ENCODE results near the gene CFAP53. TPM values are rescaled to one million over a fixed set of nuclear protein-coding genes. Genes with fewer than 3 reads are reported as not detected.
A peak's percentile ranks its signal among the peaks of the same experiment; 100 is the strongest.
"Not testable (repeated sequence)": the region's sequence is repeated elsewhere in the genome, so short reads cannot be mapped to it uniquely, and the experiment has no call there.

Gene CFAP53
- total RNA-seq, 1 experiment from 2014 or later: 0.11 TPM

DNA sequence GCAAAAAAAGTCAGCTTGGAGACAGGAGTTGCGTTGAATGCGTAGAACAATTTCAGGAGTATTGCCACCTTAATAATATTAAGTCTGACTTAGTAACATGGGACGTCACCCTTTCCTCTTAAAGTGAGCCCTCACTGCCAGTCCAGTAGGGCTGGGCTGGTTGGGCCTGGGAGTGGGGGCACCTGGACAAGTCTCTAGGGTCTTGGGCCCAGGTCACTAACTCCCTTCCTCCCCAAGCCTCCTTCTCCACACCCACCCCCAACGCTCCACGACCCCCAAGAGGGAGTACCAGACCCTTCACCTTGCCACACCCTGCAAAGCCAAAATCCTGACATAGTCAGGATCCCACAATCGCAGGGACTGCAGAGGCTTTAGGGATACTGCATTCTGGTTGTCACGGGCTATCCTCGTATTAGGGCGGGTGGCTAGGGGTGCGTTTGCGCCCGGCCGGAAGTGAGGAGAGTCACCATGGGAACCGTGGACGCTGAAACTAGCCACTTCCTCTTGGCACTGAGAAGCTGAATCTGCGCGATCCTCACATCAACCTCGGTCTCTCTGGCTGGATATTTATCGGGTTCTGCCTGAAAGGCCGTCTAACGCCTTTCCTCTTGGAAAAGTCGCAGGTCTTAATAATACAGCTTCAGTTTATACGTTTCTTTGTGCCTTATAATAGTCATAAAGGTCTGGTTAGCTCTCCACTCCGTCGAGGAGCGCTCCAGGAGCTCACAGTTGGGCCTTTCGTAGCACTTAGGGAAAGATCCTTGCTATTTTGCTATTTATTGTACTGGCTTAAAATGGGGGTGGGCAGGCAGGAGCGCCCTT, 31.5 kb upstream of the CFAP53 start:
- in situ Hi-C loops (cut with HindIII; ENCODE audit: low pct_unique_long_range_greater_than_20kb, low sequenced_read_pairs): no loop called here
- peak; percentile 29 for DNase-seq (ENCODE audit: low read depth, low spot score)

DNA sequence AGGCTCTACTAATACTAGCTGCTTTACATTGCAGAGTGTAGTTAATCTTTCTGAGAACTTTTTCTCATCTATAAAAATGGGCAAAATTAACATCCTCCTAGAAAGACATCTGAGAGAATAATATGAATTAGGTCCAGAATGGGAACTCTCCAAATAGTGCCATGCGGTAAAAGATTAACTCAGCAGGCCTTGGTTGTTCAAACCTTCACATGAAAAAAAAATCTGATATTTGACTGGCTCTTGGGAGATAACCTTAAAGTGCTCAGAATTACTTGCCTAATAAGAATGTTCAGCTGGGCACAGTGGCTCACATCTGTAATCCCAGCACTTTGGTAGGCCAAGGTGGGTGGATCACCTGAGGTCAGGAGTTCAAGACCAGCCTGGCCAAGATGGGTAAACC, 26.7 kb upstream of the CFAP53 start:
- DNase-seq (ENCODE audit: low read depth, low spot score): no peak
- in situ Hi-C loops (cut with HindIII; ENCODE audit: low pct_unique_long_range_greater_than_20kb, low sequenced_read_pairs): no loop called here

DNA sequence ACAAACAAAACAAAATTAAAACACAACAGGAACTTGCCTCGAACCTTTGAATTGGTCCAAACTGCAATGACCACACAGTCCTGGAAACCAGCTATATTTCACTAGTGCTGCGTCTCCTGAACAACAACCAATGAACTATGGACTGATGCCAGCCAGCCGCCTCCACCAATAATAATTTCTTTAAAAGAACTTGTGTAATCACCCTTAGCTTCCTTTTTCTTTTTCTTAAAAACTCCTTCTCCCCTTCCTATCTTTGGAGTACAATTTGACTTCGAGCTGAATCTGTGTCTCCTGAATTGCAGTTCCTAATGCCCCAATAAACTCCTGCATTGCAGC, 22.8 kb upstream of the CFAP53 start:
- in situ Hi-C loops (cut with HindIII; ENCODE audit: low pct_unique_long_range_greater_than_20kb, low sequenced_read_pairs): no loop called here
- DNase-seq (ENCODE audit: low read depth, low spot score): no peak

DNA sequence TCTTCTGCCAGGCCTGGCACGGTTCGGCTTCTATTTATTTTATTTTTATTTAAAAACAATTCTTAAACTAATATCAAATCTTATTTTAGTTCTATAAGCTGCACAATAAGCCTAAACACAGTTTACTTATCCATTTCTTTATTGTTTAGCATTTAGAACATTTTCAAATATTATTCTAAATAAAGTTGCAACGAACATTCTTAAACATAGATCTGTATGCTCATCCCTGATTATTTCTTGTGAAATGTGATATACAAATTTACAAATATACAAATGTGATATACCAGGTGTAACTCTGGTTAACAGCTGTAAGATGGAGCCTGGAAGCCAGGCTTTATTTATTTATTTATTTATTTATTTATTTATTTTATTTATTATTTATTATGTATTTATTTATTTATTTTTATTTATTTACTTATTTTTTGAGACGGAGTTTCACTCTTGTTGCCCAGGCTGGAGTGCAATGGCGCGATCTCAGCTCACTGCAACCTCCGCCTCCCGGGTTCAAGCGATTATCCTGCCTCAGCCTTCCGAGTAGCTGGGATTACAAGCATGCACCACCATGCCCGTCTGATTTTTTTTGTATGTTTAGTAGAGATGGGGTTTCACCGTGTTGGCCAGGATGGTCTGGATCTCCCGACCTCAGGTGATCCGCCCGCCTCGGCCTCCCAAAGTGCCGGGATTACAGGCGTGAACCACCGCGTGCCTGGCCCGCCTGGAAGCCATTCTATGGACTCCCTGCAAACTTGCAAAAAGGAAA, 22.2 kb upstream of the CFAP53 start:
- in situ Hi-C loops (cut with HindIII; ENCODE audit: low pct_unique_long_range_greater_than_20kb, low sequenced_read_pairs); DNase-seq (ENCODE audit: low read depth, low spot score): not testable (repeated sequence)

DNA sequence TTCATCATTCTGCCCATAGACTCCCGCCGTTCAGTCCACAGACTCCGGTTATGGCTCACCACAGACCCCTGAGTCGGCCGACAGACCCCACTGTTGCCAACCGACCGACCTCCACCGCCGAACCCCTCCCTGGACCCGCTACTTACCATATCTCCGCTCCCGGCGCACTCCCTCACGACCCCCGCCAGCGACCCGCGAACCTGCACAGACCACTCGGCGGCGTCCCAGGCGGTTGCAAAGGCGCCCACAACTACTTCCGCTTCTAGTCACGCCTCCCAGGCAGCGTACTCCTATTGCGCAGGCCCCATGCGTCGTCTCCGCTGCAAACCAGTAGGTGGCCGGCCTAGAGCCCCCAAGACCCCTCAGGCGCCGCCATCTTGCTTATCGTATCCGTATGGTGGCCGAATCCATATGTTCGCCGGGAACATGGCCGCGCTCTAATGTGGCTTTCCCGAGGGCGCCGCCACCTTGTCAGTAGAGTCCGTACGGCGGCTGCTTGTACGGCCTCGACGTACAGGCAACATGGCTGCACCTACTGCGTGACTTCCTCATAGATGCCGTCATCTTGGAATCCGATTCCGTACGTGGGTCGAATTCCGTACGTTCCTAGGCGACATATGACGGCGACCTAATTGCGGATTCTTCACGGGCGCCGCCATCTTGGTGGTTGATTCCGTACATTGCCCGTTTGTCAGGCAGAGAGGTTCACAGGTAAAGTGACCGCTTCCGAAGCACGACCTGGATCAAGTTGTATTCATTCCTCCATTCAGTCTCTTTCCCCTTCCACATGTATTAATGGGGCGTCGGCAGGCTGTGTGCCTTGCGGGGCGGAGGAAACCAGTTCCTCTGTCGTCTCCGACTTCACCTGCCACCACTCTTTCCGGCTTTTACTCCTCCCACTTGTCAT, 21.4 kb upstream of the CFAP53 start, which contains the start of gene CXXC1:
CXXC1 (minus strand) TSS at position 252 of the 907 bp plus-strand sequence; CDS start at position 149, 103 bp downstream.
- DNase-seq (ENCODE audit: low read depth, low spot score): peak; percentile 98
- in situ Hi-C loops (cut with HindIII; ENCODE audit: low pct_unique_long_range_greater_than_20kb, low sequenced_read_pairs): no loop called here

DNA sequence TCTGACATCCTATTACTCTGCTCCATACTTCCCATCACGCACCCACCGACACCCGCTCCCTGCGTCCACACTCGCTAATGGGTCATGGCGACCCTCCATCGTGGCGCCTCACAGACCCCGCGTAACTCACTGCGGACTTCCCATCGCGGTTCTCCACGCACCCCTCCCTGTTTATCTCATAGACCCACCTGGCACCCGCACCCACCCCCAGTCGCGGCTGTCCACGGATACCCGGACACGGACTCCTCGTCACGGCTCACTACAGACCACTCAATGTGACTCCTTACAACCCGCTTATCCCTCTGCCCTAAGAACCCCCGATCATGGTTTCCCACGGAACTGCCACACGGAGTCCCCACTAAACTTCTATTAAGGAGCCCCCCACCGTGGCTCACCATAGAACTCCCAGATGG, 20.7 kb upstream of the CFAP53 start:
- no peak for DNase-seq (ENCODE audit: low read depth, low spot score)
- in situ Hi-C loops (cut with HindIII; ENCODE audit: low pct_unique_long_range_greater_than_20kb, low sequenced_read_pairs): no loop called here

DNA sequence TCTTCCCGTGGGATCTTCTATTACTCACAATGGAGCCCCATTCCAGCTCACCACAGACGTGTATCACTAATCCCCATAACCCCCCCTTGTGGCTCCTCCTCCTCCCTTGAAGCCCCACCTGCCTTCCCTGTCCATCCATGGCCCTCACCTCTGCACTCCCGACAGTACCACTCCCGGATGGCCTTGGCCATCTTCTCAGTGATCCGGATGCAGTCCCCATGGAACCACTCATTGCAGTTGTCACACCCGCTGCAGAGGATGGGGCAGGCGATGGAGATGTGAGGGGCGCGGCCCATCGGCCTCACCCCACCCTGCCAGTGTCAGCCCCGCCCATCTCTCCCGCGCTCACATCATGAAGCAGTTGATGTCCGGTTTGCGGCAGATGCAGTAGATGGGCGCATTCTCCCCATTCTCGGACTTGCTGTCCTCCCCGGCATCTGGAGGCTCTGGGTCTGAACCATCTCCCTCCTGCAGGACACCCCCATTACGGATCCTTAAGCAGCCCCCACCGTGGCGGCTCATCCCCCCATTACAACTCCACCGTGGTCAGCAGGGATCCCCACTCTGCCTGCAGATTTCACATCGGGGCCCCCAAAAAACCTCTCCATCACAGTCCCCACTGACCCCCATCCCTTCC, 20.2 kb upstream of the CFAP53 start:
- DNase-seq (ENCODE audit: low read depth, low spot score): peak; percentile 37
- in situ Hi-C loops (cut with HindIII; ENCODE audit: low pct_unique_long_range_greater_than_20kb, low sequenced_read_pairs): no loop called here

DNA sequence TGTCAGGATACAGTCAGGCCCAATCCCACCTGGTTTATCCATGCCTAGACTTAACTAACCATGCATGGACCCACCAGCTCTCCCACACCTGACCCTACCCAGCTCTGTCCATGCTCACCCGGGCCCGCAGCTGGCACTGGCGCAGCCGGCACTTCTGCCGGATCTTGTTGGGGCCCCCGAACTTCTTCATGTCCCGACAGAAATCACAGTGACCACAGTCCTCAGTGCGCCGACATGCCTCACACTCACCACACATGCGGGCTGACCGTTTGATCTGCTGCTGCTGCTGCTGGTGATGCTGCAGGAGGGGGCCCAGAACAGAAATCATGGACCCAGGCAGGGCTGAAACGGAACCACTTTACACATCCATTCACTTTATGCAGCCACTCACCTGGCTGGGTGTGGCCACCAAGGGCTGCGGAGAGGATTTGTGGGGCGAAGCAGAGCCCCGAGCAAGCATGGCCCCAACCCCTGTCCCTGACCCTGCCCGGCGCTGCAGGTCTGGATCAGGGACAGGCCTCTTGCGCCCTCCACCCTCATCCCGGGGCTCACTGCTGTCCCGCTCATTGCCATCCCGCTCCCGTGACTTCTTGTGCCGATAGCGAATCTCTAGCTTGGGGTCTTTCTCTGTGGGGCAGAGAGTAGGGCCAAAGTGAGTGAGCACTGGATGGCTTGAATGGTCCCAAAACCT, 19.5 kb upstream of the CFAP53 start:
- in situ Hi-C loops (cut with HindIII; ENCODE audit: low pct_unique_long_range_greater_than_20kb, low sequenced_read_pairs): no loop called here
- DNase-seq (ENCODE audit: low read depth, low spot score): no peak

DNA sequence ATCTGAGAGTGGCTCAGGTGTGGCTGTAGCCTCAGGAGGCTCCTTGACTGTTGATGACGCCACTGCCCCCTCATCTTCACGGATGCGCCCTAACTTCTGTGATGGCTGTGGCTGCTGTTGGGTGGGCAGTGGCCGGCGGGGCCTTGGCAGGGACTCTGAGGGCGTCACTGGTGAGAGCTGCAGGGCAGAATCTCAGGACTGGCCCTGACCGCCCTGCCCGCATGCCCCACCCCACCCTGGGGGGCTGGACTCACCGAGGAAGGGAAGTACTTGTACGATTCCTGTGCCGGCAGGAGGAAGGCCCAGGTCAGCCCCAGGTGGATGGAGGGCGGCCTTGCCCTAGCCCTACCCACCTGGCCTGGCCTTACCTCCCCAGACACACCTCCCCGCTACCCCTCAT, 18.8 kb upstream of the CFAP53 start:
- DNase-seq (ENCODE audit: low read depth, low spot score): no peak
- in situ Hi-C loops (cut with HindIII; ENCODE audit: low pct_unique_long_range_greater_than_20kb, low sequenced_read_pairs): no loop called here

DNA sequence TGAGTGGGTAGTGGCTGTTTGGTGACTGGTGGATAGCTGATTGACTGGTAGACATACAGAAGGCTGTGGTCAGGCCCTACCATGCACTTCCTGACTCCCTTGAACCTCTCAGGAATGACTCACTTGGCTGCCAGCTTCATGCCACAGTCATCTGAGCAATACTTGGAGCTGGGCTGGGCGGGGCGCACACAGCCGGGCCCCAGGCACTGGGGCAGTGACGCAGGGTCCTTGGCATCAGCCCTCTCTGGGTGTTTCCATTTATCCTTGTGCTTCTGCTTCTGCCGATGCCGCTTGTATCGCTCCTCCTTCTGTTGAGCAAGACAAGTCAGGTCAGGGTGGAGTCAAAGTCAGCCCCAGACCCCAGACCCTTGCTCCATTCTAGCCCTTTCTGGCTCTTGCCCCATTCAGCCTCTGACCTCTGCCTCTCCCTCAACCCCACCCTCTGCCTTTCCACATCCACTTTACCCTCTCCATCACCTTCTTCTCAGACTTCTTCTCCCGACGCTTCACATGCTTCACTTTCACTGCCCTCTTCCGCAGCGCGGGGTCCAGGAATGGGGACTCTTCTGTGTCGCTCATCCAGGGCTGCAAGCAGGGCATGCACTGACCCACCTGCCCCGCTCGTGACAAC, 18.1 kb upstream of the CFAP53 start:
- no peak for DNase-seq (ENCODE audit: low read depth, low spot score)
- in situ Hi-C loops (cut with HindIII; ENCODE audit: low pct_unique_long_range_greater_than_20kb, low sequenced_read_pairs): no loop called here

DNA sequence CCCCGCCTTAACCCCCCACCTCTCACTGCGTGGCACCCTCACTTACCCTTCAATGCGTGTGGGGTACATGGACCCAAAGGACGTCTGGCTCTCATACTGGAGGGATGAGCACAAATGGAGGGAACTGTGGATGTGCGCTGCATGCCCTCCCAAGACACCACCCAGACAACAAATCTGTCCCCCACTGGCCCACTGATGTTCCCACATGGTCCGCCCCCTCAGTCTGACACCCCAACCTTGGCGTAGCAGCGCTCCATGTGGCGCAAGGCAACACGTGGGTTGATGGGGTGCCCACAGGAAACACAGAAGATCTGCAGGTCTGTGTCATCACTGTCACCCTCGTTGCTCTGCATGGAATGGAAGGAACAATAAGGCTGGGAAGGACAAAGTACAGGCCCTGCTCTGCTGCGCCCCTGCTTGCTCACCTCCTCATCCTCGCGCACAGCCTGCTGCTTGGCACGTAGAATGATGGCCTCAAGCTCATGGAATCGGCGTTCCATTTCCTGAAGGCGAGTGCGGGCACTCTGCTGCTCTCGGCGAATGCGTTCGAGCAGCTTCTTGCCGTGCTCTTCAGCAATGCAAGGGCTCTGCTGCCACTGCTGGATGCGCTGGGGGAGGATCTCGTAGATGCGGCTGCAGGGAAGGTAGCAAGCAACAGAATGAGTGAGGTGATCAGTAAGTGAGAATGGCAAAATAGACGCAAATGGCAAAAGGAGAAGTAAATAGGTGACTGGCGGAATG, 17.3 kb upstream of the CFAP53 start:
- no peak for DNase-seq (ENCODE audit: low read depth, low spot score)
- in situ Hi-C loops (cut with HindIII; ENCODE audit: low pct_unique_long_range_greater_than_20kb, low sequenced_read_pairs): no loop called here

DNA sequence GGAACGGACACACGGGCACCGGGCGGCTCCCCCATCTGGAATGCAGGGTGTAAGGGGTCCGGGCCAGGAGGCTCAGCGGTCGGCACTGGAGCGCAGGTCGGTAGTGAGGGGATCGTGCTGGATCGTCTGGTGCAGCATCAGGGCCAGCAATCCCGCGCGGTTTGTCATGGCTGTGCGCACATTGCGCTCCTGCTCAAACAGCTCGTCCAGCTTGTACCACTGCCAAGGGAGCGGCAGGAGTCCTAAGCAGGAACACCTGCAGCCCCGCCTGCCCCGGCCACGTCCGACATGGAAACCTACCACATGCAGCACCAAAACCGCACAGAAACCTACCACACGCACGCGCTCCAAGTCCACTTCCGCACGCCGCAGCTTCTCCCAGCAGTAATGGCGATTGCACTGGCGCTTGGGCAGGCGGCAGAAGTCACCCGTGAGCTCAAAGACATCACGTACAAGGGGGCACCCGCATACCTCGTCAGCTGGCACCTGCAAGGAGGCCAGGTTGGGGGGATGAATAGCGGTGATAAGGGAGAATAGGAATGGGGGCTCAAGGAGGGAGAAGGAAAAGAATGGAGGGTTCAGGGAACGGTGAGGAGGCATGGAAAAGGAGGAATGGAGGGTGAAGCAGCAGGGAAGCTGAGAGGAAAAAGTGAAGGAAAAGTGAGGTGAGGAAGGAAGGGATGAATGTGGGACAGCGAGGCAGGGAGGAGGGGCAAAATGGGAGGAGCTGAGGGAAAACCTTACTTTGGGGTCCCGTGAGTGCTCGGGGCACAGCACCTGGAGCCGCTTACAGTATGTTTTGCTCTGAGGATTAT, 16.4 kb upstream of the CFAP53 start:
- in situ Hi-C loops (cut with HindIII; ENCODE audit: low pct_unique_long_range_greater_than_20kb, low sequenced_read_pairs): no loop called here
- no peak for DNase-seq (ENCODE audit: low read depth, low spot score)

DNA sequence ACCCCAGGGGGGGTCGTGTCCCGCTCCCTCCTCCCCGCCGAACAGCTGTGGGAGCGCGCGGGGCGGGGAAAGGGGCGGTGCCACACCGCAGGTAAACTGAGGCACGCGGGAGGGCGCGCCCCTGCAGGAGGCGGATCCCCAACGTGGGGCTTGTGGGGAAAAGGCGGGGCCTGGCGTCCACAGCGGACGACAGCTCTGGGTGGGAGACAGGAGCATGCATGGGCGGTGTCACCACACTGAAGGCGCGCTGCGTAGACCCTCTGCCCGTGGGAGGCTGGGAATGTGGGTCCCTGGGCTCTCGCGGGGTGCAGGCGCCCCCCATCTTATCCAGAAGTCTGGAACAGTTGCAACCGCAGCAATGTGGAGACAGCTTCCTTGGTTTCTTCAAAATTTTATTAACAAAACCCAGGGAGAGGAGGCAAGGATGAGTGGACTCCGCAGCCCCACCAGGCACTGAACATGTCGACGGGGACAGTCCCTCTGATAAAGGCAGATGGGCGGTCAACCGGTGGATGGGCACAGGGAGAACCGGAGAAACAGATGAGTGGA, 15.8 kb upstream of the CFAP53 start:
- no peak for DNase-seq (ENCODE audit: low read depth, low spot score)
- in situ Hi-C loops (cut with HindIII; ENCODE audit: low pct_unique_long_range_greater_than_20kb, low sequenced_read_pairs): no loop called here

DNA sequence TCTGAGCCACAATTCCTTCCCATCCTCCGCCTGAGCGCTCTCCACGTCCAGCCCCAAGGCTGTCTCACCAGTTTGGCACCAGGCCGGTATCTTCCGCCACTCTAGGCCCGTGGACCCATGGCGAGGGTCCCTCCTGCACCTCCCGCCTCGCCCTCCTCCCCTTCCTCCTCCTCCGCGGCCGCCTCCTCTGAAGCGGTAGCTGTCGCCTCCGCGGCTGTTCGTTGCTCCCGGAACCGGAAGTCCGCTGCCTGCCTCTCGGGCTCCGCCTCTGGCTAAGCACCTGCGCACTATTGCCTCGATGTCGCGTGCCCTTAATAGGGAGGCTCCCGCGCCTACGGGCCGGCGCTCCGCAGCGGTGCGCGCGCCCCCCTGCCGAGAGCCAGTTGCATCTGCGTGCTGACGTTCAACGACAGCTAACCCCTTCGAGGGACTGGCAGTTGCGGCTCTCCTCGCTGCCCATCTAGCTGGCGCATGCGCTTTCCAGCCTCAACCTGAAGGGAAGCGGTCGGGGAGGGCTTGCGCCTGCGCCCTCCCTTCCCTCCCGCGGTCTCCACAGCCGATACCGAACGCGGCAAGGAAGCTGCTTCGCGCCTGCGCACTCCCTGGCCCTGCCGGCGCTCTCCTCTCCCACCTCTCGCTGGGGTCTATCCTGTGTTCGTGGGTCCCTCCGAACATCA, 15.1 kb upstream of the CFAP53 start, which contains the start of gene MBD1:
MBD1 (minus strand) TSS at position 229 of the 677 bp plus-strand sequence. CDS start 1,531 bp downstream, outside the sequence.
- in situ Hi-C loops (cut with HindIII; ENCODE audit: low pct_unique_long_range_greater_than_20kb, low sequenced_read_pairs): no loop called here
- DNase-seq (ENCODE audit: low read depth, low spot score): peak; percentile 96

Data from SK-MEL-5 (cell line).